IMR-90 (cell line): ENCODE results near the gene MAGI2. TPM values are rescaled to one million over a fixed set of nuclear protein-coding genes. Genes with fewer than 3 reads are reported as not detected.
A peak's percentile ranks its signal among the peaks of the same experiment; 100 is the strongest.

ENCODE experiments used
- ATAC-seq: fragments of 200-7000 bp; cut with Tn5 transposase; 2 replicates; pipeline ENCODE4 v1.9.1; 2020; ENCODE audit warnings: low read depth, mild to moderate bottlenecking, moderate library complexity
- BruUV-seq: library from RNA; stranded (reverse); fragments of 400-500 nt; replicated peaks from 2 replicates; lab custom pipeline; 2021; lab: Mats Ljungman, UMichigan
- CTCF ChIA-PET: fragments of 300-600 bp; formaldehyde crosslinking; extraction: SDS; loops from one replicate; lab custom pipeline; 2021; ENCODE audit warnings: antibody characterized with exemption; lab: Yijun Ruan, JAX
- POLR2A ChIA-PET: fragments of 300-600 bp; sonication (Branson Sonifier 250); formaldehyde crosslinking; loops from one replicate; lab custom pipeline; 2022; ENCODE audit warnings: antibody characterized with exemption; ENCODE audit not compliant: unreplicated experiment; lab: Charles Lee
- DNase-seq: peaks from one replicate; pipeline ENCODE4 v3.0.0; 2013
- H2AFZ ChIP-seq: replicated peaks from 2 replicates; pipeline ENCODE3; 2013; ENCODE audit warnings: low read length, mild to moderate bottlenecking; ENCODE audit not compliant: poor library complexity
- H2AK5ac ChIP-seq: 2 replicates; pipeline ENCODE4 v1.6.1; 2013; ENCODE audit warnings: low read depth, low read length, inconsistent platforms
- H2AK9ac ChIP-seq: replicated peaks from 2 replicates; pipeline ENCODE3; 2013; ENCODE audit warnings: mild to moderate bottlenecking, low read depth, low read length, moderate library complexity; ENCODE audit not compliant: poor library complexity
- H2BK120ac ChIP-seq: 2 replicates; pipeline ENCODE4 v1.6.1; 2013; ENCODE audit warnings: low read depth, low read length, inconsistent platforms
- H2BK15ac ChIP-seq: 3 replicates; pipeline ENCODE4 v1.6.1; 2013; ENCODE audit warnings: low read depth, low read length, inconsistent platforms
- H2BK20ac ChIP-seq: 2 replicates; pipeline ENCODE4 v1.6.1; 2013; ENCODE audit warnings: low read depth, mild to moderate bottlenecking, inconsistent platforms, low read length, moderate library complexity
- H2BK5ac ChIP-seq: 2 replicates; pipeline ENCODE4 v1.6.1; 2013; ENCODE audit warnings: mild to moderate bottlenecking, low read depth, low read length, inconsistent platforms; ENCODE audit not compliant: poor library complexity, severe bottlenecking
- H3K14ac ChIP-seq: replicated peaks from 2 replicates; pipeline ENCODE4 v1.6.1; 2013; ENCODE audit warnings: low read depth, low read length, inconsistent platforms
- H3K18ac ChIP-seq: 2 replicates; pipeline ENCODE4 v1.6.1; 2013; ENCODE audit warnings: low read depth, low read length, control low read depth
- H3K23ac ChIP-seq: 2 replicates; pipeline ENCODE4 v1.6.1; 2013; ENCODE audit warnings: low read depth, low read length, inconsistent platforms
- H3K27ac ChIP-seq: 2 replicates; pipeline ENCODE4 v1.5.1; 2013; ENCODE audit warnings: mild to moderate bottlenecking, control low read depth, low read length; ENCODE audit not compliant: insufficient read depth
- H3K27me3 ChIP-seq: 2 replicates; pipeline ENCODE4 v1.6.1; 2013; ENCODE audit warnings: low read length; ENCODE audit not compliant: control insufficient read depth, insufficient read depth
- H3K36me3 ChIP-seq: 2 replicates; pipeline ENCODE4 v1.6.1; 2013; ENCODE audit warnings: low read length, mixed read lengths; ENCODE audit not compliant: control insufficient read depth, insufficient read depth
- H3K4ac ChIP-seq: 2 replicates; pipeline ENCODE4 v1.6.1; 2013; ENCODE audit warnings: low read depth, low read length, inconsistent platforms
- H3K4me1 ChIP-seq: 2 replicates; pipeline ENCODE4 v1.6.1; 2013; ENCODE audit warnings: low read length, mixed read lengths; ENCODE audit not compliant: control insufficient read depth, insufficient read depth
- H3K4me2 ChIP-seq: 2 replicates; pipeline ENCODE4 v1.6.1; 2013; ENCODE audit warnings: low read depth, mild to moderate bottlenecking, control low read depth, low read length, moderate library complexity
- H3K4me3 ChIP-seq: 2 replicates; pipeline ENCODE4 v1.5.1; 2013; ENCODE audit warnings: low read depth, mild to moderate bottlenecking, control low read depth, low read length, moderate library complexity; ENCODE audit not compliant: insufficient read depth
- H3K56ac ChIP-seq: 2 replicates; pipeline ENCODE4 v1.6.1; 2013; ENCODE audit warnings: low read length, inconsistent platforms; ENCODE audit not compliant: insufficient read depth; ENCODE audit errors: extremely low read depth
- H3K79me1 ChIP-seq, 2 experiments: 2 replicates each; pipeline ENCODE4 v1.6.1; 2013; ENCODE audit warnings: low read length in 2 of 2, inconsistent platforms in 1 of 2, low read depth in 1 of 2
- H3K9ac ChIP-seq: 2 replicates; pipeline ENCODE4 v1.6.1; 2013; ENCODE audit warnings: low read depth, low read length, control low read depth
- H3K9me1 ChIP-seq: 2 replicates; pipeline ENCODE4 v1.6.1; 2013; ENCODE audit warnings: low read length, inconsistent platforms; ENCODE audit not compliant: insufficient read depth
- H3K9me3 ChIP-seq: 2 replicates; pipeline ENCODE4 v1.6.1; 2013; ENCODE audit warnings: low read length; ENCODE audit not compliant: control insufficient read depth, insufficient read depth
- H4K20me1 ChIP-seq: 2 replicates; pipeline ENCODE4 v1.6.1; 2013; ENCODE audit warnings: low read length, inconsistent platforms; ENCODE audit not compliant: insufficient read depth
- H4K5ac ChIP-seq: 2 replicates; pipeline ENCODE4 v1.6.1; 2013; ENCODE audit warnings: mild to moderate bottlenecking, low read depth, low read length, control low read depth
- H4K8ac ChIP-seq, 2 experiments: 2 replicates each; pipeline ENCODE4 v1.6.1; 2013; ENCODE audit warnings: low read depth in 2 of 2, low read length in 2 of 2, control low read depth in 1 of 2, inconsistent platforms in 1 of 2
- H4K91ac ChIP-seq: 2 replicates; pipeline ENCODE4 v1.6.1; 2013; ENCODE audit warnings: low read depth, low read length, inconsistent platforms; ENCODE audit not compliant: insufficient read depth
- BHLHE40 ChIP-seq: fragments of 150-350 bp; IDR thresholded peaks from 2 replicates; pipeline ENCODE4 v1.6.1; 2016; ENCODE audit warnings: mild to moderate bottlenecking, low read depth, low read length
- CEBPB ChIP-seq: IDR thresholded peaks from 2 replicates; pipeline ENCODE4 v1.6.1; 2012; ENCODE audit warnings: low read depth, low read length, improper control_type of control experiment
- CHD1 ChIP-seq: IDR thresholded peaks from 2 replicates; pipeline ENCODE4 v1.6.1; 2012; ENCODE audit warnings: low read depth, low read length, improper control_type of control experiment
- ELK1 ChIP-seq: fragments of 150-350 bp; IDR thresholded peaks from 2 replicates; pipeline ENCODE4 v1.6.1; 2016; ENCODE audit warnings: low read depth, mild to moderate bottlenecking, low read length, moderate library complexity, borderline replicate concordance
- FOS ChIP-seq: fragments of 150-350 bp; IDR thresholded peaks from 2 replicates; pipeline ENCODE4 v1.6.1; 2016; ENCODE audit warnings: low read depth, low read length
- MAFK ChIP-seq: IDR thresholded peaks from 2 replicates; pipeline ENCODE4 v1.6.1; 2012; ENCODE audit warnings: low read depth, low read length, improper control_type of control experiment
- MAZ ChIP-seq: IDR thresholded peaks from 2 replicates; pipeline ENCODE4 v1.6.1; 2012; ENCODE audit warnings: low read depth, mild to moderate bottlenecking, low read length, improper control_type of control experiment, moderate library complexity, borderline replicate concordance
- MXI1 ChIP-seq: IDR thresholded peaks from 2 replicates; pipeline ENCODE4 v1.6.1; 2012; ENCODE audit warnings: low read depth, mild to moderate bottlenecking, low read length, moderate library complexity, borderline replicate concordance
- NFE2L2 ChIP-seq: fragments of 150-350 bp; IDR thresholded peaks from 2 replicates; pipeline ENCODE4 v1.6.1; 2016; ENCODE audit warnings: low read depth, mild to moderate bottlenecking, low read length
- POLR2A ChIP-seq: IDR thresholded peaks from 2 replicates; pipeline ENCODE4 v1.6.1; 2012; ENCODE audit warnings: mild to moderate bottlenecking, low read depth, low read length
- RAD21 ChIP-seq: IDR thresholded peaks from 2 replicates; pipeline ENCODE4 v1.6.1; 2012; ENCODE audit warnings: low read length, improper control_type of control experiment
- RCOR1 ChIP-seq: IDR thresholded peaks from 2 replicates; pipeline ENCODE4 v1.6.1; 2012; ENCODE audit warnings: mild to moderate bottlenecking, low read length, improper control_type of control experiment; ENCODE audit not compliant: insufficient replicate concordance
- RFX5 ChIP-seq: IDR thresholded peaks from 2 replicates; pipeline ENCODE4 v1.8.0; 2012; ENCODE audit warnings: low read depth, mild to moderate bottlenecking, low read length, moderate library complexity
- SMC3 ChIP-seq: fragments of 150-350 bp; IDR thresholded peaks from 2 replicates; pipeline ENCODE4 v1.6.1; 2016; ENCODE audit warnings: low read depth, mild to moderate bottlenecking, antibody characterized with exemption, low read length, moderate library complexity
- whole genome bisulfite sequencing, 2 experiments: methylation state at CpG; one replicate each; pipeline versions ENCODE4 v1.1.5 to v1.1.7; 2013; ENCODE audit warnings: missing lambda C conversion rate in 2 of 2; ENCODE audit not compliant: insufficient read length in 1 of 2; ENCODE audit errors: extremely low coverage in 2 of 2; 5-methylcytosine and 5-hydroxymethylcytosine counted together
- dilution Hi-C: fragments of 300-500 bp; cut with HindIII; formaldehyde crosslinking; loops from one replicate; pipeline ENCODE4 v1.14.3; 2018; ENCODE audit warnings: low sequenced_read_pairs; ENCODE audit not compliant: unreplicated experiment
- in situ Hi-C: fragments of 300-500 bp; cut with MboI; formaldehyde crosslinking; loops from 3 replicates; pipeline ENCODE4 v1.14.3; 2019; ENCODE audit warnings: low sequenced_read_pairs, inconsistent platforms, mixed read lengths
- intact Hi-C: fragments of 100-400 bp; cut with micrococcal nuclease; formaldehyde crosslinking; loops from 2 replicates; pipeline ENCODE4 v1.10.0; 2022
- polyA plus RNA-seq, 3 experiments: library from polyadenylated mRNA; depleted of rRNA; stranded (reverse); fragments of >200 nt; gene quantifications; 2 replicates each; pipeline ENCODE4 v1.2.3, GENCODE V29; 2012; ENCODE audit warnings: low replicate concordance in 1 of 3
- total RNA-seq: library from RNA; depleted of rRNA; stranded (reverse); fragments of >200 nt; gene quantifications from 2 replicates; pipeline ENCODE4 v1.2.3, GENCODE V29; 2012
- TF ChIP-seq, protein P1 (sequence below): fragments of 150-350 bp; IDR thresholded peaks from 2 replicates; pipeline ENCODE4 v1.6.1; 2017; ENCODE audit warnings: mild to moderate bottlenecking, antibody characterized with exemption, low read length, low read depth
- TF ChIP-seq, protein P2 (sequence below): conservative IDR thresholded peaks from 2 replicates; pipeline ENCODE4 v1.5.1; 2012; ENCODE audit warnings: mild to moderate bottlenecking, low read depth, low read length, improper control_type of control experiment

Gene MAGI2
- total and polyA plus RNA-seq, 2 of the 4 experiments (the other 2 are of a cell fraction) = 2.5 to 17.9 TPM

DNA sequence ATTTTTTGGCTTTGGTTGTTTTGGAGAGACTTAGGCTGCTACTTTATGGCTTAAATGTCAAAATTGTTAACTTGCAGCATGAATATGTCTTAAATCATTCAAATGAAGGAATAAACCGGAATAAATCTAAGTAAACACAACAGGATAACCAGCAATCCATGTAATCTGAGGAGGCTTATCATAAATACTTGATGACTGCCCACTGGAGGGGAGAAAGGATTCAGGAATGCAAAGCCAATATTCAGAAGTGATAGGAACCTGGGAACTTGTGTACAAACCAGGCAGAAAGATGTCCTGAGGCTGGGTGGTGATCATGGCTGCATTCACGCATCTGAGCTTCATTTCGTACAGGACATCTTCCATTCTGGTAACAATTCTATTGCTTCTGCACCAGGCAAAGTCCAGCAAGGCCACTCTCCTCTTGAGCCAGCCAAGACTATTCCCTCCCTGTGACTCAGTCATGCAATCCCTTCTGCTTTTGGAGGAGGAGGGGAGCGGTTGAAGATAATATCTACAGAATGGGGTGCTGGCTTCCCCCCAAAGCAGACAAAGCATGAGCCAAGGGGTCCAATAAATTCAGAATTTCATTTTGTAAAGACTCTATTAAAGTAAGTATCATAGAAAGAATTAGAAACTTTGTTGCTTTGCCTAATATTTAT, 1280.4 kb downstream of the MAGI2 start:
- BruUV-seq = no TSS peak
- no peaks in the 10 kb centered on the region for H3K9me3 ChIP-seq
- no peak overlapping the region for H3K14ac ChIP-seq
- no peak overlapping the region for H3K56ac ChIP-seq
- H2BK5ac ChIP-seq = no peak overlapping the region
- H3K79me1 ChIP-seq = no peaks in the 10 kb centered on the region
- no peak overlapping the region for H2AK5ac ChIP-seq
- ATAC-seq (peak; percentile 57), DNase-seq (peak; percentile 11)
- H2BK120ac ChIP-seq = no peak overlapping the region
- H3K4me3 ChIP-seq = no peak overlapping the region
- CTCF ChIA-PET = no interaction called here
- no peaks in the 10 kb centered on the region for H3K27me3 ChIP-seq
- POLR2A ChIA-PET = no interaction called here
- H4K20me1 ChIP-seq = no peaks in the 10 kb centered on the region
- H2AFZ ChIP-seq = no peak overlapping the region
- no peak overlapping the region for H4K8ac ChIP-seq
- H3K4ac ChIP-seq = no peak overlapping the region
- H3K18ac ChIP-seq = no peak overlapping the region
- no peak overlapping the region for H3K27ac ChIP-seq
- no peak overlapping the region for H4K5ac ChIP-seq
- no peak overlapping the region for H3K9ac ChIP-seq
- WGBS, 2 experiments = no CpG with 5 or more reads among the region's 4 CpGs
- H2BK20ac ChIP-seq = no peak overlapping the region
- H2AK9ac ChIP-seq = no peak overlapping the region
- no peak overlapping the region for H3K23ac ChIP-seq
- dilution Hi-C loops = no loop called here
- no peak overlapping the region for H4K91ac ChIP-seq
- TF ChIP-seq RCOR1 (no peak), FOS (no peak), CHD1 (no peak), NFE2L2 (no peak), MXI1 (no peak), BHLHE40 (no peak), POLR2A (no peak), ELK1 (no peak), RFX5 (no peak), CEBPB (no peak), MAZ (no peak), MAFK (no peak), SMC3 (no peak), RAD21 (no peak)
- TF ChIP-seq, protein P1, sequence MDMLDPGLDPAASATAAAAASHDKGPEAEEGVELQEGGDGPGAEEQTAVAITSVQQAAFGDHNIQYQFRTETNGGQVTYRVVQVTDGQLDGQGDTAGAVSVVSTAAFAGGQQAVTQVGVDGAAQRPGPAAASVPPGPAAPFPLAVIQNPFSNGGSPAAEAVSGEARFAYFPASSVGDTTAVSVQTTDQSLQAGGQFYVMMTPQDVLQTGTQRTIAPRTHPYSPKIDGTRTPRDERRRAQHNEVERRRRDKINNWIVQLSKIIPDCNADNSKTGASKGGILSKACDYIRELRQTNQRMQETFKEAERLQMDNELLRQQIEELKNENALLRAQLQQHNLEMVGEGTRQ = no peak
- TF ChIP-seq, protein P2, sequence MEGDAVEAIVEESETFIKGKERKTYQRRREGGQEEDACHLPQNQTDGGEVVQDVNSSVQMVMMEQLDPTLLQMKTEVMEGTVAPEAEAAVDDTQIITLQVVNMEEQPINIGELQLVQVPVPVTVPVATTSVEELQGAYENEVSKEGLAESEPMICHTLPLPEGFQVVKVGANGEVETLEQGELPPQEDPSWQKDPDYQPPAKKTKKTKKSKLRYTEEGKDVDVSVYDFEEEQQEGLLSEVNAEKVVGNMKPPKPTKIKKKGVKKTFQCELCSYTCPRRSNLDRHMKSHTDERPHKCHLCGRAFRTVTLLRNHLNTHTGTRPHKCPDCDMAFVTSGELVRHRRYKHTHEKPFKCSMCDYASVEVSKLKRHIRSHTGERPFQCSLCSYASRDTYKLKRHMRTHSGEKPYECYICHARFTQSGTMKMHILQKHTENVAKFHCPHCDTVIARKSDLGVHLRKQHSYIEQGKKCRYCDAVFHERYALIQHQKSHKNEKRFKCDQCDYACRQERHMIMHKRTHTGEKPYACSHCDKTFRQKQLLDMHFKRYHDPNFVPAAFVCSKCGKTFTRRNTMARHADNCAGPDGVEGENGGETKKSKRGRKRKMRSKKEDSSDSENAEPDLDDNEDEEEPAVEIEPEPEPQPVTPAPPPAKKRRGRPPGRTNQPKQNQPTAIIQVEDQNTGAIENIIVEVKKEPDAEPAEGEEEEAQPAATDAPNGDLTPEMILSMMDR = no peak; the same call in 1 of the 2 replicates
- no peak overlapping the region for H3K4me2 ChIP-seq
- no peaks in the 10 kb centered on the region for H3K36me3 ChIP-seq
- no peaks in the 10 kb centered on the region for H3K4me1 ChIP-seq
- no peak overlapping the region for H2BK15ac ChIP-seq
- in situ Hi-C loops = no loop called here
- intact Hi-C loops = no loop called here
- H3K9me1 ChIP-seq = peaks cover 3% of the 10 kb centered on the region; the same call in 1 of the 2 replicates
